ENCODE measurements around the gene GPC5.

The GPC5 gene

GRCh38 chr13:92802776-92803175 lies 1404.4 kb downstream of the GPC5 start:
- Histone ChIP-seq H4K20me1 (ENCODE audit: insufficient read depth) (no peaks in the 10 kb centered on the region), H3K4me1 (ENCODE audit: low read depth, poor library complexity, severe bottlenecking) (peaks cover 9% of the 10 kb centered on the region), H3K79me2 (ENCODE audit: insufficient read depth, low read depth) (no peaks in the 10 kb centered on the region), H3K27ac (no peak overlapping the region), H3K4me2 (no peak overlapping the region), H3K36me3 (ENCODE audit: insufficient read depth) (no peaks in the 10 kb centered on the region), H2AFZ (ENCODE audit: low read depth) (no peak overlapping the region), H3K9ac (no peak overlapping the region), H3K27me3 (ENCODE audit: insufficient read depth, low read depth) (no peaks in the 10 kb centered on the region), H3K4me3 (IDR thresholded peaks at IDR 0.05; ENCODE audit: insufficient read depth, low read depth, low read length) (no peak overlapping the region)
- no peak for TF ChIP-seq CTCF (conservative IDR thresholded peaks at IDR 0.05; ENCODE audit: low read depth, low read length)

DNA sequence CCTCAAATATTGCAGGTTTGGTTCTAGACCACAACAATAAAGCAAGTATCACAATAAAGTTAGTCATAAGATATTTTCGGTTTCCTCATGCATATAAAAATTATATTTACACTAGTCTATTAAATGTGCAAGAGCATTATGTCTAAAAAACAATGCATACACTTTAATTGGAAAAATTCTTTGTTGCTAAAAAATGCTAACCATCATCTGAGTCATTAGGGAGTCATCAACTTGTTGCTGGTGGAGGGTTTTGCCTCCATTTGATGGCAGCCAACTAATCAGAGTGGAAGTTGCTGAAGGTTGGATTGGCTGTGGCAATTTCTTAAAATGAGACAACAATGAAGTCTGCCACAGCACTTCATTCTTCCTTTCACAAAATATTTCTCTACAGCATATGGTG lies 1405.9 kb downstream of the GPC5 start:
- H3K27me3 ChIP-seq (ENCODE audit: insufficient read depth, low read depth), result no peaks in the 10 kb centered on the region
- H4K20me1 ChIP-seq (ENCODE audit: insufficient read depth), result no peaks in the 10 kb centered on the region
- H3K79me2 ChIP-seq (ENCODE audit: insufficient read depth, low read depth), result no peaks in the 10 kb centered on the region
- H2AFZ ChIP-seq (ENCODE audit: low read depth), result no peak overlapping the region
- H3K27ac ChIP-seq, result no peak overlapping the region
- no peak overlapping the region for H3K4me2 ChIP-seq
- no peak overlapping the region for H3K9ac ChIP-seq
- no peak for TF ChIP-seq CTCF (conservative IDR thresholded peaks at IDR 0.05; ENCODE audit: low read depth, low read length)
- H3K36me3 ChIP-seq (ENCODE audit: insufficient read depth), result no peaks in the 10 kb centered on the region
- H3K4me3 ChIP-seq (IDR thresholded peaks at IDR 0.05; ENCODE audit: insufficient read depth, low read depth, low read length), result no peak overlapping the region
- peaks cover 9% of the 10 kb centered on the region for H3K4me1 ChIP-seq (ENCODE audit: low read depth, poor library complexity, severe bottlenecking)

- no peak overlapping the region for H3K4me2 ChIP-seq
- H3K27ac ChIP-seq, result no peak overlapping the region
- no peaks in the 10 kb centered on the region for H3K27me3 ChIP-seq (ENCODE audit: insufficient read depth, low read depth)
- no peaks in the 10 kb centered on the region for H4K20me1 ChIP-seq (ENCODE audit: insufficient read depth)
- TF ChIP-seq CTCF (conservative IDR thresholded peaks at IDR 0.05; ENCODE audit: low read depth, low read length), result no peak
- no peaks in the 10 kb centered on the region for H3K36me3 ChIP-seq (ENCODE audit: insufficient read depth)
- H2AFZ ChIP-seq (ENCODE audit: low read depth), result no peak overlapping the region
- no peak overlapping the region for H3K4me3 ChIP-seq (IDR thresholded peaks at IDR 0.05; ENCODE audit: insufficient read depth, low read depth, low read length)
- no peaks in the 10 kb centered on the region for H3K79me2 ChIP-seq (ENCODE audit: insufficient read depth, low read depth)
- peaks cover 9% of the 10 kb centered on the region for H3K4me1 ChIP-seq (ENCODE audit: low read depth, poor library complexity, severe bottlenecking)
- H3K9ac ChIP-seq, result no peak overlapping the region
Measured at GRCh38 chr13:92804926-92805325, 1406.5 kb downstream of the GPC5 start.

DNA sequence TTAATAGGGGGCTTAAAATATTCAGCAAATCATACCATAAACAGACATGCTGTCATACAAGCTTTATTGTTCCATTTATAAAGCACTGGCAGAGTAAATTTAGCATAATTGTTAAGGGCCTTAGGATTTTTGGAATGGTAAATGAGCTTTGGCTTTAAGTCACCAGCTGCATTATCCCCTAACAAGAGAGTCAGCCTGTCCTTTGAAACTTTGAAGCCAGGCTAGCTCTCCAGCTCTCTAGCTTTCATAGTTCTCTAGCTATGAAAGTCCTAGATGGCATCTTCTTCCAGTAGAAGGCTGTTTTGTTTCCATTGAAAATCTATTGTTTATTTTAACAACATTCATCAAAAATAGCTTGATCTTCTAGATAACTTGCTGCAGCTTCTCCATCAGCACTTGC lies 1407.3 kb downstream of the GPC5 start:
- Histone ChIP-seq H3K27me3 (ENCODE audit: insufficient read depth, low read depth) (no peaks in the 10 kb centered on the region), H3K4me3 (IDR thresholded peaks at IDR 0.05; ENCODE audit: insufficient read depth, low read depth, low read length) (no peak overlapping the region), H2AFZ (ENCODE audit: low read depth) (peak overlapping the region; percentile 70), H3K79me2 (ENCODE audit: insufficient read depth, low read depth) (no peaks in the 10 kb centered on the region), H3K36me3 (ENCODE audit: insufficient read depth) (no peaks in the 10 kb centered on the region), H3K27ac (0 out of 2 replicates have a peak overlapping the region, but pooled peaks have one; percentile 11), H3K9ac (0 out of 2 replicates have a peak overlapping the region, but pooled peaks have one; percentile 12), H3K4me2 (peak overlapping the region; percentile 57), H3K4me1 (ENCODE audit: low read depth, poor library complexity, severe bottlenecking) (peaks cover 9% of the 10 kb centered on the region), H4K20me1 (ENCODE audit: insufficient read depth) (no peaks in the 10 kb centered on the region)
- TF ChIP-seq CTCF (conservative IDR thresholded peaks at IDR 0.05; ENCODE audit: low read depth, low read length), result no peak
